Measurements from ENCODE around the gene EPS15.

DNA sequence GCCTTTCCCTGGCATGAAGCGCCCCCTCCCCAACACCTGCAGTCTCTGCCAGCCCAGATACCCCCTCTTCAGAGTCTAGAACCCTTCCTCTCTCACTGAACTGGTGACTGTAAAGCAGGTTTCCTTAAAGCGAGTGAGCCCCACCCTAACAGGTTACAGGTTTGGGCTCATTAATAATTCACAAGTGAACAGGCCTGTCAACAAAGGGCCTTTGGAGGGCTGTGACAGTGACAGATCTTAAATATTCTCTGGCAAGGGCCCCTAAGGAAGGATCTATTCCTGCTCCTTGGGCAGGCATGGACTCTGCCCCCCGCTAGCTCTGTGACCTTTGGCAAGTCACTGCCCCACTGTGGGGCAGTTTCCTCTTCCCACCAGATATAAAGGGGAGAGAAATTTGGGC, 183.1 kb downstream of the EPS15 start:
- TF ChIP-seq CTCF (IDR thresholded peaks at IDR 0.05): no peak
- TF ChIP-seq POLR2A (IDR thresholded peaks at IDR 0.05): no peak

All from adrenal gland (tissue), 5 donors.